ENCODE measurements around the gene COL25A1. TPM values are rescaled to one million over a fixed set of nuclear protein-coding genes. Genes with fewer than 3 reads are reported as not detected.

The COL25A1 gene
- polyA plus RNA-seq, 1 donor: 2.5 TPM

GRCh38 chr4:108852691-108853090, 449.8 kb downstream of the COL25A1 start:
- H3K27ac ChIP-seq (ENCODE audit: low read length): no peak overlapping the region
- WGBS (ENCODE audit: insufficient coverage, low lambda C conversion rate): no CpG with 5 or more reads among the region's 1 CpG
- H3K36me3 ChIP-seq (ENCODE audit: control insufficient read depth, insufficient read depth, low read length): no peaks in the 10 kb centered on the region
- no peaks in the 10 kb centered on the region for H3K4me1 ChIP-seq (ENCODE audit: control insufficient read depth, insufficient read depth, low read length)
- H3K4me3 ChIP-seq (ENCODE audit: low read length): no peak overlapping the region
- DNase-seq: no peak
- H3K27me3 ChIP-seq (ENCODE audit: control insufficient read depth, insufficient read depth, low read length): peaks cover 5% of the 10 kb centered on the region
- no peaks in the 10 kb centered on the region for H3K9me3 ChIP-seq (ENCODE audit: control insufficient read depth, low read depth, low read length)

- WGBS (ENCODE audit: insufficient coverage, low lambda C conversion rate): 100% methylated on average over 2 of the region's 2 CpGs
- no peak overlapping the region for H3K4me3 ChIP-seq (ENCODE audit: low read length)
- DNase-seq: no peak
Observed at GRCh38 chr4:108851366-108851765, 451.1 kb downstream of the COL25A1 start.

GRCh38 chr4:108850219-108850649, 452.2 kb downstream of the COL25A1 start:
- no peak overlapping the region for H3K4me3 ChIP-seq (ENCODE audit: low read length)
- H3K27ac ChIP-seq (ENCODE audit: low read length): no peak overlapping the region
- no peaks in the 10 kb centered on the region for H3K36me3 ChIP-seq (ENCODE audit: control insufficient read depth, insufficient read depth, low read length)
- H3K4me1 ChIP-seq (ENCODE audit: control insufficient read depth, insufficient read depth, low read length): no peaks in the 10 kb centered on the region
- DNase-seq: no peak
- no peaks in the 10 kb centered on the region for H3K9me3 ChIP-seq (ENCODE audit: control insufficient read depth, low read depth, low read length)
- no CpG with 5 or more reads among the region's 1 CpG for WGBS (ENCODE audit: insufficient coverage, low lambda C conversion rate)
- H3K27me3 ChIP-seq (ENCODE audit: control insufficient read depth, insufficient read depth, low read length): peaks cover 2% of the 10 kb centered on the region

More at GRCh38 chr4:108851366-108851765, 451.1 kb downstream of the COL25A1 start:
- Histone ChIP-seq H3K27ac (ENCODE audit: low read length) (no peak overlapping the region), H3K36me3 (ENCODE audit: control insufficient read depth, insufficient read depth, low read length) (no peaks in the 10 kb centered on the region), H3K27me3 (ENCODE audit: control insufficient read depth, insufficient read depth, low read length) (peaks cover 5% of the 10 kb centered on the region), H3K4me1 (ENCODE audit: control insufficient read depth, insufficient read depth, low read length) (no peaks in the 10 kb centered on the region), H3K9me3 (ENCODE audit: control insufficient read depth, low read depth, low read length) (no peaks in the 10 kb centered on the region)

- H3K4me3 ChIP-seq (ENCODE audit: low read length): no peak overlapping the region
- H3K4me1 ChIP-seq (ENCODE audit: control insufficient read depth, insufficient read depth, low read length): no peaks in the 10 kb centered on the region
- DNase-seq: no peak
- H3K27me3 ChIP-seq (ENCODE audit: control insufficient read depth, insufficient read depth, low read length): peaks cover 2% of the 10 kb centered on the region
- H3K27ac ChIP-seq (ENCODE audit: low read length): no peak overlapping the region
- no peaks in the 10 kb centered on the region for H3K36me3 ChIP-seq (ENCODE audit: control insufficient read depth, insufficient read depth, low read length)
- WGBS (ENCODE audit: insufficient coverage, low lambda C conversion rate): no CpG with 5 or more reads among the region's 3 CpGs
- H3K9me3 ChIP-seq (ENCODE audit: control insufficient read depth, low read depth, low read length): no peaks in the 10 kb centered on the region
Observed at GRCh38 chr4:108849611-108850168, 452.8 kb downstream of the COL25A1 start.

GRCh38 chr4:108846568-108846967, 455.9 kb downstream of the COL25A1 start:
- Histone ChIP-seq H3K27ac (ENCODE audit: low read length) (no peak overlapping the region), H3K36me3 (ENCODE audit: control insufficient read depth, insufficient read depth, low read length) (no peaks in the 10 kb centered on the region), H3K9me3 (ENCODE audit: control insufficient read depth, low read depth, low read length) (no peaks in the 10 kb centered on the region), H3K27me3 (ENCODE audit: control insufficient read depth, insufficient read depth, low read length) (peaks cover 2% of the 10 kb centered on the region), H3K4me3 (ENCODE audit: low read length) (no peak overlapping the region), H3K4me1 (ENCODE audit: control insufficient read depth, insufficient read depth, low read length) (no peaks in the 10 kb centered on the region)
- DNase-seq: no peak
- no CpG with 5 or more reads among the region's 2 CpGs for WGBS (ENCODE audit: insufficient coverage, low lambda C conversion rate)

DNA sequence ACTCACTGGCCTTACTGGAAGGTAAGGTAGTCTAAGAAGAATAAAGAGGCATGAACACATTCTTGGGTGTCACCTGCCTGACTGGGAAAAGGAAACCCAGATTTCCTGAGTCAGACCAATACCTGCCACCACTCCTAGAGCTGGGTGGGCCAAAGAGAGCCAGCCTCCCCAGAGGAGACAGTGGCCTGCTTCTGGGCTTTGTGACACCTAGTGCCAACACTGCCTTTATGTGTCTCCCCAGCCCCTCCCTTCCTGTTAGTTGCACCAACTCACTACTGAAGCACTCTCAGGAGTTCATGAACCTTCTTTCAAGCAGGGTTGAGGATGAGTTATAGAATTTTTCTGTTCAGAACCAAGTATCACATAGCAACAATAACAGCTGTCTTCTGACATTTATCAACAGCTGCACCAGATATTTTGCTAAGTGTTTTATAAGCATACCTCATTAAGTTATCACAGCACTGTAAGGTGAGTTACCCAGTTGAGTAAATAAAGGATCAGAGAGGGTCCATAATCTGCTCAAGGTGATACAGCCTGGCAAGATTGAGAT, 462.0 kb downstream of the COL25A1 start:
- Histone ChIP-seq H3K9me3 (ENCODE audit: control insufficient read depth, low read depth, low read length) (no peaks in the 10 kb centered on the region), H3K36me3 (ENCODE audit: control insufficient read depth, insufficient read depth, low read length) (no peaks in the 10 kb centered on the region), H3K27me3 (ENCODE audit: control insufficient read depth, insufficient read depth, low read length) (no peaks in the 10 kb centered on the region), H3K4me1 (ENCODE audit: control insufficient read depth, insufficient read depth, low read length) (no peaks in the 10 kb centered on the region), H3K4me3 (ENCODE audit: low read length) (no peak overlapping the region), H3K27ac (ENCODE audit: low read length) (no peak overlapping the region)
- DNase-seq: no peak

- H3K27me3 ChIP-seq (ENCODE audit: control insufficient read depth, insufficient read depth, low read length): no peaks in the 10 kb centered on the region
- H3K27ac ChIP-seq (ENCODE audit: low read length): no peak overlapping the region
- H3K36me3 ChIP-seq (ENCODE audit: control insufficient read depth, insufficient read depth, low read length): no peaks in the 10 kb centered on the region
- DNase-seq: no peak
- no peak overlapping the region for H3K4me3 ChIP-seq (ENCODE audit: low read length)
- H3K4me1 ChIP-seq (ENCODE audit: control insufficient read depth, insufficient read depth, low read length): no peaks in the 10 kb centered on the region
- WGBS (ENCODE audit: insufficient coverage, low lambda C conversion rate): no CpG with 5 or more reads among the region's 3 CpGs
- no peaks in the 10 kb centered on the region for H3K9me3 ChIP-seq (ENCODE audit: control insufficient read depth, low read depth, low read length)
Observed at GRCh38 chr4:108839333-108839732, 463.1 kb downstream of the COL25A1 start.

- DNase-seq: no peak
- Histone ChIP-seq H3K4me3 (ENCODE audit: low read length) (no peak overlapping the region), H3K4me1 (ENCODE audit: control insufficient read depth, insufficient read depth, low read length) (no peaks in the 10 kb centered on the region), H3K36me3 (ENCODE audit: control insufficient read depth, insufficient read depth, low read length) (no peaks in the 10 kb centered on the region), H3K27ac (ENCODE audit: low read length) (no peak overlapping the region), H3K9me3 (ENCODE audit: control insufficient read depth, low read depth, low read length) (no peaks in the 10 kb centered on the region), H3K27me3 (ENCODE audit: control insufficient read depth, insufficient read depth, low read length) (peaks cover 3% of the 10 kb centered on the region)
- 89% methylated on average over 4 of the region's 4 CpGs for WGBS (ENCODE audit: insufficient coverage, low lambda C conversion rate)
Observed at GRCh38 chr4:108838451-108838850, 464.0 kb downstream of the COL25A1 start.

DNA sequence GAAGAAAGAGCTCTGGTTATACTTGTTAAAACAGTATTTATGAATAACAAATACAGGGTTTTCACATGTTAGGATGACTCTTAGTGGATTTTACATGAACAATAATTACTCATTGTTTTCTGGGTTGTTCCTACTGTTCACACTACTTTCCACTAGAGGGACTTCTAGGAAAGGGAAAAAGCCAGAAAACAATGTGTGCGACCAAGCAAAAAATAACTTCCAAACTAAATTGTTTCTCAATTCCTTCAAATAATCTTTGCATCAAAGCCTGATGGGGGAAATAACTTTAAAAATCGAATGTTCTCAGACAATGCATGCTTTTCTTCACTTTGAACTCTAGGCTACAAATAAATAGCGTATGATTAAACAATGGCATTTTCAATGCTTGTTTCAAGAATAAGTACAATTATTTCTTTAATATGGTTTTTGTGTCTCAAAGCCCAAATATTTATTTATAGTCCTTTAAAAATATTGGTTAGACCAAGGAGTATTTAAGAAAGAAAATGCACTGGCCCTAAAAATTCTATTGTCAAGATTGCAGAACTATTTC, 467.5 kb downstream of the COL25A1 start:
- peak; percentile 7 to 14 for DNase-seq
- Histone ChIP-seq H3K36me3 (ENCODE audit: control insufficient read depth, insufficient read depth, low read length) (no peaks in the 10 kb centered on the region), H3K27me3 (ENCODE audit: control insufficient read depth, insufficient read depth, low read length) (peaks cover 15% of the 10 kb centered on the region), H3K4me3 (ENCODE audit: low read length) (no peak overlapping the region), H3K27ac (ENCODE audit: low read length) (no peak overlapping the region), H3K9me3 (ENCODE audit: control insufficient read depth, low read depth, low read length) (no peaks in the 10 kb centered on the region), H3K4me1 (ENCODE audit: control insufficient read depth, insufficient read depth, low read length) (no peaks in the 10 kb centered on the region)
- 50% methylated on average over 2 of the region's 3 CpGs for WGBS (ENCODE audit: insufficient coverage, low lambda C conversion rate)

DNA sequence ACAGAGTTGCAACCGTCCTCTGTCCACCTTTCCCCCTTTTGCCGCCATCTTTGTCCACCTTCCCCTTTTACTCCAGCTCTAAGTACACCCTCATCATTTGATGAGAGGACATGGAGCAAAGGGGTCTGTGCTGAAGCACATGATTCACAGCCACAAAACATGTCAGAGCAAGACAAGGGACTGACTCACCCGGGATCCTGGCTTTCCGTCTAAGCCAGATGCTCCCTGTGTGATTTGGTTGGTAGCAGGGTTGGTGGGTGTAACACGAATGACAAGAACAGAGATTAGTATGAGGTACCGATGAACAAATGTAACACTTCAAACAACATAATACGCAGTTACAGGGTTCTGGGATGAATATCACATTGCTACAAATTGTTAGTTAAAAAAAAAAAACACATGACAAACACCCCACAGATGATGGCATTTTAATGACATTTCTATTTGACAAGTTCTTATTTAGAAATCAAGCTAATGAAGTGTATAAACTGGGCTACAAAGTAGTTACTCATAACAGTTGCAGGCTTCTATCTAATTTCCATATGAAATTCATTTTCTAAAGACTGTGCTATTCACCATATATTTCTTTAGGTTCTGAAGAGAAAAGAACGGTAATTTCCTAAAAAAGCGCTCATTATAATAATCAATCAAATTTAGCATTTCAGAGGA, 468.2 kb downstream of the COL25A1 start:
- no peak for DNase-seq
- no peaks in the 10 kb centered on the region for H3K4me1 ChIP-seq (ENCODE audit: control insufficient read depth, insufficient read depth, low read length)
- no peak overlapping the region for H3K27ac ChIP-seq (ENCODE audit: low read length)
- H3K27me3 ChIP-seq (ENCODE audit: control insufficient read depth, insufficient read depth, low read length): peaks cover 18% of the 10 kb centered on the region
- H3K4me3 ChIP-seq (ENCODE audit: low read length): no peak overlapping the region
- 90% methylated on average over 2 of the region's 9 CpGs for WGBS (ENCODE audit: insufficient coverage, low lambda C conversion rate)
- H3K9me3 ChIP-seq (ENCODE audit: control insufficient read depth, low read depth, low read length): no peaks in the 10 kb centered on the region
- H3K36me3 ChIP-seq (ENCODE audit: control insufficient read depth, insufficient read depth, low read length): no peaks in the 10 kb centered on the region

Measured in large intestine (tissue), 3 donors.